Stimulated activated CD8-positive, alpha-beta memory T cell treated with anti-CD3 and anti-CD28 coated beads, Interleukin-4, amount 100 ng/mL, for 4 hours (primary cell): ENCODE data around the gene SOWAHA.

Source experiments
- DNase-seq, 2 donors: peaks; one replicate each; pipeline ENCODE4 v3.0.0-alpha.2; 2020; ENCODE audit warnings: low read depth in 2 of 2, low spot score in 1 of 2

Gene SOWAHA

DNA sequence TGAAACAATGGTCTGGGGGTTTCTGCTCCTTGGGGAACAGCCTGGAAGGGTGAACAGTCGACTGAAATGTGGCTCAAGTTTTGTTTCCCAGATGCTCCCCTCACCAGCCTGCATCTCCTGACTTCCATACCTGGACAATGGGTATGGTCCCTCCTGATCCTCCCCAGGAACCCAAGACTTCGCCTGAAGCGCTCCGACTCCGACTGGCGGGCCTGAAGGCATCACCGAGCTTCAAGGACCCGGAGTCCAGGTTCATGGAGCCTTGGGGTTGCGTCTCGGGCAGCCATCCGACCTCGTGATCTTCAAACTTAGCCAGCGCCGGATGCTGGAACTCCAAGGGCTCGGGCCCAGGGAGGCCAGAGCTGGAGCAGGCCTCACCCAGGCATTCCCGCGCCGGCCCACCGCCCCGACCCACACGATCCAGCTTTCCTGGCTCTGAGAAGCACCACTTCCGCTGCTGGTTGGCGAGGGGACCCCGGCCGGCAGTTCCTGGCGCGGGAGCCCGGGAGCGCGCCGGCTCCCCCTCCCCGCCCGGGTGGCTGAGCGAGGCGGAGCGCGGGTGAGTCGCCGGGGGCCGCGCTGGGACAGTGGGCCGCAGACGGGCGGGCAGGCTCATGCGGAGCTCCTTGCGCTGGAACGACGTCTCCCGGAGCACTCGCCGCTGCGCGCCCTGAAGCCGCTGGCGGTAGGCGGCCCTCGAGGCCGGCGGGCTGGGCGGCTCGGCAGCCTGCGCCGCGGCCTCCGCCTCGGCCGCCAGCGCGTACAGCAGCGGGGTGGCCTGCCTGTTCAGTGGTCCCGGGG, 12.1 kb downstream of the SOWAHA start:
- DNase-seq: no peak

DNA sequence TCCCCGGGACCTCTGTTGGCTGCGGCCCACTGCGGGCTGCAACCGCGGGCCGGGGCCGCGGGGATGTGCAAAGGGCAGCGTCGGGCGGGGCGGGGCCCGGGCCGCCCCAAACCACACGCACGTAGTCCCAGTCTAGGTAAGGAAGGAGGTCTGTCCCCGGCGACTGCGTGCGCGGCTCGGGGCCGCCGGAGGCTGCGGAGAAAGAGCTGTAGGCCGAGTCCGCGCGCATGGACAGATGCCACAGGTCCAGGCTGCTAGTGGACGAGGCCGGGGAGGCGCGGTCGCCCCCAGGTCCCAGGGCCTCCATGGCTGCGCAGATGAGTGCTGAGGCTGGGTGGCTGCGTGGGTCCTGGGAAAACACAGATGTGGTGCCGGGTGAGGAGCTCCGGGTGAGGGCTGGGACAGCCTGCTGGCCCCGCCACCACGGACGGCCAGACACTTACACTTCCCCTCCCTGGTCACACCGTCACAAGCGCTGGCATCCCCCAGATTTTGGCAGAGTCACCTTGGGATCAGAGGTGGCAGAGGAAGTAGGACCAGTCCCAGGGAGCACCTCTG, 12.8 kb downstream of the SOWAHA start:
- DNase-seq: no peak

DNA sequence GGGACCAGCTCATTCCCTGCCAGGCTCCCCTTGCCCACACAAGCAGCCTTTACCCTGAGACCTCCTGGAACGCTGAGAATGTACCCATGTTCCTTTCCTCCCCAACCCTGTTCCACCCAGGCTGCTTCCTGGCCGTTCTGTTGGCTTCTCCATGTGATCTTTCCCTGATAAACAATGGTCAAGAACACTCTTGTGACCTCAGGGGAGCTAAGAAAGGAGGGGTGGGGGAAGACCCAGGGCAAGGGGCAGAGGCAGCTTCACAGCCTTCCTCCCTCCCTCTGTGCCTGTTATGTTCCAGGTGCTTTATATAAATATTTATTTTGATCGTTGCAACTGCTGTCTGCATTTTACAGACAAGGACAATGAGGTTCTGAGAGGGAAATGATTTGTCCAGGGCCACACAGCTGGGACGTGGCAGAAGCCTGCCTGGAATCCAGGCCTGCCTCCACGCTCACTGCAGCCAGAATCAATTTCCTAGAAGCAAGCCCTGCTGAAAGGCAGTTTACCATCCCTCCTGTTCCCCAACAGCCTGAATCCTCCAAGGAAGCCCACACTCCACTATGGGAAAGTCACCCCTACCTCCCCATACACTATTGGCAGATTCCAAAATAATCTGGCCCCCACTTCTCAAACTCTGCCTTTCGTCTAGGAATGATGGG, 13.5 kb downstream of the SOWAHA start:
- no peak for DNase-seq

DNA sequence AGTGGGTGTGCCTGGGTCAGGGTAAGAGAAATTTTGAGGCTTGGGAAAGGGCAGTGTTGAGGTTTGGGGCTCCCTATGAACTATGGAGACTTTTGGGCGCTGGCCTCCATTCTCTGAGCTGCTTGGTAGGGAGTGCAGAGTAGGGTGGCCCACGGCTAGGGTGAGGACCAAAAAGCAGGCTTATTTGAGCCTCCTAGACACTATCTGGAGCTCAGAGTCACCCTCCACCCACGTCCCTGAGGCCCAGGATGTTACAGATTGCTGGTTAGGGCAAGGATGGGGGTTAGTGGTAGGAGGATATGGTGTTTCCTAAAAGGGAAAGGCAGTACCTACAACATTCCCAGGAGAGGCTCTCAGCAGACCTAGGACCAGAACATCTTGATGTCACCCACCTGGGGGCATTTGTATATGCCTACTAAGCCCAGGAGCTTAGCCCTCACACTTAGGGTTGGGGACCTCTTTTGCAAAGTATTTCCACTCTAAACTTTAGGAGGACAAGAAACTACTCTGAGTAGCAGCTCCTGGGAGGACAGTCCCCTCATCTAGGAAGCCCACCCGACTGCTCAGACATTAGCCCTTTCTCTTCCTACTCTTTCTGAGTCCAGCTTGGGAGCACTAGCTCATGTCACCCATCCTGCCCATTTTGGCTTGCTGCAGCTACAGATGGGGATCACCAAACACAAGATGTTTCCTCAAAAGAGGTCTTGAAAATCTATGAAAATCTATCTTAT, 15.0 kb downstream of the SOWAHA start:
- no peak for DNase-seq

DNA sequence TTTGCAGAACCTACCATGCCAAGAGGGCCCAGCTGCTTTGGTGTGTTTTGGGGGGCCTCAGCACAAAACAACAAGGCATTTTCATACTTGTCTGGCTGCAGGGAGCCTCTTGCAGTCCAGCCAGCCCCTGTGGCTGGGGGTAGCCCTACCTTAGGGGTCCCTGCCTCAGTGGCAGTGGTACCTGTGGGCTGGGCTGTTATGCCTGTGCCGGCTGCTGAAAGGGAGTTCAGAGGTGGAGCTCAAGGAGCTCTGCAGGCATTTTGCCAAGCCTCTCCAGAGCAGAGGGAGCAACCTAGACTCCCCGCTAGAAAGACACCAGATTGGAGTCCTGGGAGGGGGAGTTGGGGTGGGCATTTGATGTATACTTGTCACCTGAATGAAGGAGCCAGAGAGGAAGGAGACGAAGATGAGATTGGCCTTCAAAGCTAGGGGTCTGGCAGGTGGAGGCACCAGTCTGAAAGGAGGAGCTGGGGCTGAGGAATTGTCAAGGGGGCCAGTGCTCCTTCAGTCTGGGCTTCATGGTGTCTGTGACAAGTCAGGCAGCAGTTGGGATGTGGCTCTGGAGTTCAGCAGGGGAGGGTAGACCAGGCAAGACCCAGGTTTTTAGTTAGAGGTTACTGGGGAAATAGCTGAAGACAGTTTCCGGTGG, 15.9 kb downstream of the SOWAHA start:
- DNase-seq: no peak

DNA sequence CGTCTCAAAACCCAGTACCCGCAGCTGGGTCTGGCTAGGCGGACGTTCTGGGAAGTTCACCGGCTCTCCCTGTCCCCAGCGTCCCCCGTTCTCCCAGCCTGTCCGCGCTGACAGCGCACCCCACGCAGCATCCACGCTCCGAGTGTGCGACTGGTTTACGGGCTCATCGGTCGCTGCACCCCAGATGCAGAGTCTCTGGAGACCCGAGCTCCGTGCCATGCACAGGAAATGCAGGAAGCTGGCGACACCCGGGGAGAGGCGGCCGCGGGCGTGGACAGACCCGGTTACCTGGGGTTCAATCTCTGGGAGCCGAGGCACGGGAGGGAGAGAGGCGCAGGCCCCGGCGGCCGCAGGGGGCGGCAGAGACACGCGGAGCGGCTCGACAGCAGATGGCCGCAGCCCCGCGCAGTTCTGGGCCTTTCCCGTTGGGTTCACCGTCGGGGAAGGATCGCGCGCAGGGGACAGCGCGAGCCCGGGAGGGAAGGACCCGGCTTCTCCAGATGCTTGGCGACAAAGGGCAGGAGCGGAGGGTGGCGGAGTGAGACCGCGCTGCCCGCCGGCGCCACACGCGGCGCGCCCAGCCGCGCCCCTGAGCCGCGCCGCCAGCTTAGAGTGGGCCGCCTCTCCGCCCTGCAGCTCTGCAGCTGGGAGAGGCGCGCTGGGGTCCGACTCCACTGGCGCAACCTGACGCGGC, 16.8 kb downstream of the SOWAHA start:
- DNase-seq: peak in 1 of 2 donors; percentile 40

DNA sequence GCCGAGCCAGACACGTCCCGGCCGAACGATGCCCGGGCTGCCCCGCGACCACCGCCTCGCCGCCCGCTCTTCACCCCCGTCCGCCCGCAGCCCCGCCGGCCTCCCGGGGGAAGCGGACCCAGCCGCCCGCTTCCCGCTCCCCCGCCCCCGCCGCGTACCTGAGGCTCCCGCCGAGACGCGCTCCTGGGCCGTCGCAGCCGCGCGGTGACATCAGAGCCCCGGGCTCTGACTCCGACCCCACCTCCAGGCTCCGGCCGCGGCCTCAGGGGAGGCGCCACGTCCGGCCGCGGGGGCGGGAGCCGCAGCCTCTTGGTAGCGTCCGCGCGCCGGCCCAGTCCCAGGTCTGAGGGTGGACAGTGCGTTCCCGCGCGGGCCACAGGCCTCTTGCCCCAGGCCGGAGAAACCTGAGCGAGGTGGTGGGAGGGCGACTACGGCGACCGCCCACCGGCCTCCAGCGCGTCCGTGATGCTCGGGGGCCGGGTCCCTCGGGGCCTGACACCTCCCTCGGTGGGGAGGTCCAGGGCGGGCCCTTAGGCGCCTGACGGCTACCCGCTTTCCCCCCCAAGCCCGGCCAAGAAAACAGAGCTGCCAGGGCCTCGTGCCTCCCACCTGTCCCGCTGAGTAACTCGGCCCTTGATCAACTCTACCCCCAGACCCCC, 17.5 kb downstream of the SOWAHA start, which contains the start of gene SHROOM1:
Gene SHROOM1 (minus strand): TSS at position 212 of the 659 bp plus-strand sequence. CDS start 4,507 bp downstream, outside the sequence.
- DNase-seq: no peak

DNA sequence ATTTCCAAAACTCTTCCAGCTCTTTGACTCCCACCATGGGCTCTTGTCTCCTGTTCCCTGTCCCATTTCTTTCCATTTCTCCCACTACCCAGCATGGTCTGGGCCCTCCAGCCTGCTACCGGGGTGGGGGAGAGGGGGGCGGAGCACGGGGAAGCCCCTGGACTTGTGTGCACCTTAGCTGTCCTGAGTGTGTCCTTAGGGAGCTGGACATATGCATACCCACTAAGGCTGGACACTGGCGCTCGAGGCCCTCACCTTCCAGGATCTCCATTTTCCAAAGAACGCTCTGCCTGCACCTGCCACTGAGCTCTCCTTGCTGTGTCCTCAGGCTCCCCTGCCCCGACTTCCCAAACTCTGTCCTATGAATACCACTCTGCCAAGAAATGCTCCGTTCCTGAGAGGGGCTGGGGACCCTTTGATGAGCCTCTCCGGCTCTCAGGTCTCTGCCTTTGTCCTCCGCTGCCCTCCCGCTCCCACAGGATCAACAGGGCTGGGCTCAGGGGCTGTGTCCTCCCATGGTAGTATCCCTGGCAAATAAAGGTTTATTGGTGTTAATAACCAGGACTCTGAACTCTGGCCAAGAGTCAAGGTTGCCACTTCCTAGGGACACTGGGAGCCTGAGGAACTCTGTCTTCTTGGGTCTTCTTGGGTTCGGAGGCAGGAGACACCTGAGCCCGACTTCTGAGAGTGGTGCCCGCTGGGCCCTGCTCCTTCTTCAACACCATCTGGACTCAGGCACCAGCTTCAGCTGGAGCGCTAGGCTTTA, 18.2 kb downstream of the SOWAHA start:
- DNase-seq: no peak

DNA sequence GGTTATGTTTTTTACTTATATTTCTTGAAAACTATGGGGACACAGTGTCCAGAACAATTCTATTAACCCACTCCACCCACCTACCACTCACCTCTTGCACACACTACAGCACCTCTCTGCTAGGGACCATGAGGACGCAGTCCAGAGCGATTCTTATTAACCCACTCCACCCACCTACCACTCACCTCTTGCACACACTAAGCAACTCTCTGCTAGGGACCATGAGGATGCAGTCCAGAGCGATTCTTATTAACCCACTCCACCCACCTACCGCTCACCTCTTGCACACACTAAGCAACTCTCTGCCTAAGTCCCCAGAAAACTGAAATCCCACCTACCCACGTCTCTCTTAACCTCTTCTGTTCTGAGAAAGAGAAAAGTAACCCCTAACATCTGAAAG, 19.5 kb downstream of the SOWAHA start:
- no peak for DNase-seq

DNA sequence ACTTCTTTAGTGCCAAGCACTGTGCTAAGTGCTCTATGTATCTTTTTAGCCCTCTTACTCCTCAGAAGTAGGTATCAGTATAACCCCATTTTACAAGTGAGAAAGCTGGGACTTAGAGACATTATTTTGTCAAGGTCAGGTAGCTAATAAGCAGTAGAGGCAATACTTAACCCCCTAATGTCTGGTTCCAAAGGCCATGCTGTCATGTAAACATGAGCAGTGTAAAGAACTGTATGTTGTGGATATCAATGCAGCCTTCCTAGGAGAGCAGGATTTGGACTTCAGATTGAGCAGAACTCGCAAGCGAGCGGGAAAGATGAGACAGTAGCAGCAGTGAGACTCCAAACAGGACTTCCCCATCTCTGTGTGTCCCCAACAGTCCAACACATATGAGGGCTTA, 21.0 kb downstream of the SOWAHA start:
- DNase-seq: no peak

DNA sequence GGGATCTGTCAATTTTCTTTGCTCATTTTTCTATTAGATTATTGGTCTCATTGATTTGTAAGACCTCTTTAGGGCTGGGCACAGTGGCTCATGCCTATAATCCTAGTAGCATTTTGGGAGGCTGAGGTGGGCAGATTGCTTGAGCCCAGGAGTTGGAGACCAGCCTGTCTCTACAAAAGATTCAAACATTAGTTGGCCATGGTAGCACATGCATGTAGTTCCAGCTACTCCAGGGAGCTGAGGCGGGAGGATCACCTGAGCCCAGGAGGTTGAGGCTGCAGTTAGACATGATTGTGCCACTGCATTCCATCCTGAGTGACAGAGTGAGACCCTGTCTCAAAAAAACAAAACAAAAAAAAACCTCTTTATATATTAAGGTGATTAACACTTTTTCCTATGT, 23.8 kb downstream of the SOWAHA start:
- no peak for DNase-seq

DNA sequence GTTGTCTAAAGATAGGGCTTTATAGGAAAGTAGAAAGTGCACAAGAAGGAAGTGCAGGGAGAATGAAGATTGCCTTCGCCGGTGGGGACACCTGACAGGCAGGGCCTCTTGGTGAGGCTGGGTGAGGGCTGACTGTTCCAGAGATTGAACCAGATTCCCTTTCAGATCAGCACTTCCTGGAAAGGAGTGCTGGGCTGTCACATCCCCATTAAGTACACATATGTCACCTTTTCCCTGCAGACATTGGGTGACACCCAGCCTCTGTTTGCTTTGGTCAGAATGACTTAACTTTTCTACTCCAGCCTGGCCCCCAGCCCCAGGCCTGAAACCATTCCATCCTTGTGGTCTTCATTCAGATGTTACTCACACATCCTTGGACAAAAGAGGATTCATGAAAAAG, 24.8 kb downstream of the SOWAHA start:
- no peak for DNase-seq

DNA sequence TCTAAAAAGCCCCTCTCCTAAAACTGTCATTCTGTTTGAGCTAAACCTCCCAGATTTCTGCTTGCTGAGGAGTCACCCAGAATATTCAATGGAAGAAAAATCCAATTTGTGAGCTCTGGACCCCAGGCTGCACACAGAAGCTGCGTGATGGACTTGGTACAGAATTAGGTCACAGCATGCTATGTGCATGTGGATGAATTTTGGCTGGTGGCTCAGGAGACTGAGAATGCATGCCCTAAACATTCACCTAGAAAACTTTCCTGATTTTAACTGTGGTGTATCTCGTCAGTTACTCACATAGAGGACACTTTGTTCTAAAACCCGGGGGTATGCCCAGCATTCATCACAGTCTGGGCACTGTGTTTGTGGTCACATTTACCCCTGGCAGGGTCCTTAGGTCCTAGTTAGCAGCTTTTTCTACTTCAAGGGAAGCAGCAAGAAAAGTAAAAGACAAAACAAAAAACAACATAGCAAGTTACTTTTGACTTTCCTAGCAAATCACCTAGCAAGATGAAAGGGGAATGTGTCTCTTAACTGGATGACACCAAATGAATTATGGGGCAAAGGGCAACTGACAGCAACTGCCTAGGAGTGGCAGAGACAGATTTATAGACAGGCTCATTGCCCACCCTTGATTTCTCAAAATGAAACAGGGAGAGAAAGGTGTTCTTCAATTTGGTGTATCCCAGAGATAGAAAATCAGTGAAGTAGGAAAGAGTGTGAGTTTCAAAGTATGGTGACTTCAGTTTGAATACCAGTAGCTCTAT, 25.6 kb downstream of the SOWAHA start:
- DNase-seq: no peak

DNA sequence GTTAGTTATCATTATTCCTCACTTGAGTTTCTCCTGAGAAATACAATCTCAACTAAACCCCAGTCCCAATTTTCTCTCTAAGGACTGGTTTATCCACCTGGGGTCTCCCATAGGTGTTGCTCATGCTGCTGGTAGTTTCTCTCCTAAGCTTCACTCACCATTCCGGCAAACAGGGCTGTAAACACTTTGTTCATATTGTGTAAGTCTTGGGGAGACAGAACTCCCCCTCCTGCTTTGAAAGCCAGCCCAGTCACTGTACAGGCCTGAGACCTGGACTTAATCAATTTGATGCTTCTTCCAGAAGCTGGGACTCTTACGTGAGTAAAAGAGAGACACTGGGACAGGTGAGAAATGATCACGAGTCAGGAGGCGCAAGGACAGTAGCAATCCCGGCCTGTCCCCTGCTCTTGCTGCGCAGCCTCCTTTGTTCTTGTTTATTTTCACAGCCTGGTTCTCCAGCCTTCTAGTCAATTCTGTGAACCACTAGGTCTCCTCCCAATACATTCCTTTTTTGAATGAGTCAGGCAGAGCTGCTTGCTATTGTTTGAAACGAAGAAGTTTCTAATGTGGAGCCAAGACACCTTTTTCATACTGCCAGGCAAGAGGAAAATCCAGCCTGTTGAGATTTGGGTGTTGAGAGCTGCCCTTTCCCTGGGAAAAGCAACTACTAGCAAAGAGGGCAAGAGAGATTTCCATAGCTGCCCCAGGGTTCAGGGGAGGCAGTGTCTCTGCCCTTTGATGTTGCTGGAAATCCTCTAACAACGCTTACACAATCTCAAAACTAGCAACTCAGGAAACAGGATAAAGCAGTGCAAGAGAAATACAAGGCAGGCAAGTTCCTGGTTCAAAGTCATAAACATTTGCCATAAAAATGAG, 26.6 kb downstream of the SOWAHA start:
- DNase-seq: no peak

DNA sequence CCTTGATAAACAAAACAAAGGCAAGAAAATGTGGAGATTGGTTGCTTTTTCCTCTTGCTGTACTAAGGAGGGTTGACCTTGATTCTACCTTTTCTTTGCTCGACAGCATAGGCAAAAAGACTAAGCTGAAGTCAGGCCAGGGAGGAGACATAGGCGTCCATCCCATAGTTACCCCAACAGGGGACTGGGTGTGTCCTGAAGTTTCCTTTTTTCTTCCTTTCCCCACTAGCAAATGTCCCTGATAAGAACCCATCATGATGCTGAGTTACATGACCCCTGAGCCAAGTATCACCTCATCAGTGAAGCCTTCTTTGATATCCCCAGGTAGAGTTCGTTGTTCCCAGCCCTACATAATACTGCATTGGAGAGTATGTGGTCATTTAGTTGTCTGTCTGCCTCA, 27.2 kb downstream of the SOWAHA start:
- no peak for DNase-seq

DNA sequence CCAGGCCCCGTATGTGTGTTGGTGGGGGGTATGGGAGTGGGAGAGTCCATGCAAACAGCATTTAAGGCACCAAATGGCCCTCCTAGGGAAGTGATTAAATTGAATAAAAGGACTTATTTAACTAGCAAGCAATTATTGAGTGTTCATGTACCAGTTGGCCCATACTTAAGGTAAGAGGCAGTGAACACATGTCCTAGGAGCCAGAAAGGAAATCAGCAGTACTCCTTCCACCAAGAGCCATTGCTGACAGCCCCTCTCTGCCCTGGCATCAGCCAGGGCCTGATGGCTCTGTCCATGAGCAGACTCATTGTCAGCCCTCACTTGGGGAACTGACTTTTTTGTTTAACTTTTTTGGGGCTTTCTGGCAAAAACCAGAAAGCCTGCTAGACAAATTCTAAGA, 27.8 kb downstream of the SOWAHA start:
- no peak for DNase-seq

DNA sequence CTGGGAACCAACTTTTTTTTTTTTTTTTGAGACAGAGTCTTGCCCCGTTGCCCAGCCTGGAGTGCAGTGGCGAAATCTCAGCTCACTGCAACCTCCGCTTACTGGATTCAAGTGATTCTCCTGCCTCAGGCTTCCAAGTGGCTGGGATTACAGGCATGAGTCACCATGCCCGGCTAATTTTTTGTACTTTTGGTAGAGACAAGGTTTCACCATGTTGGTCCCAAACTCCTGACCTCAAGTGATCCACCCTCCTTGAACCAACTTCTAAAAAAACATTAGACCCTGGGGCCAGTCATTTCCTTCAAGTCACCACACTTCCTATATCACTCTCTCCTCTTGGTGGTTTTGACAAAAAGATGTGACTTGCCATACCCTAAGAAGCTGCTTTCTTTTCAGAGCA, 28.2 kb downstream of the SOWAHA start:
- DNase-seq: no peak

DNA sequence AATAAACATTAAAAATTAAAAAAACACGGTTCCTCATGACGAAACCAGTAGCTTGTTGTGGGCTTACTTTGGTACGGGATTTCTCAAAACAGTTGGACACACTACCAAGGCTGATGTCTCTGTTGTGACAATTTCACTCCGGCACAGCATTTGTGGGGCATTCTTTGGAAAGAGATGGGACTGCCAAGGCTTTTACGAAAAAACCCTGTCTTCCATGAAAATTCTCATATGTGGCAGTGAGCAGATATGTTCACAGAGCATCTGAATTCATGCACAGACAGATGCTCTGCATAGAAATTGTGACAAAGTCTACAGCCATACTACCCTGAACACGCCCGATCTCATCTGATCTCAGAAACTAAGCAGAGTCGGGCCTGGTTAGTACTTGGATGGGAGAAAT, 35.2 kb downstream of the SOWAHA start:
- DNase-seq: no peak
